ENCODE measurements around the gene AKT2.

- TF ChIP-seq CTCF (IDR thresholded peaks at IDR 0.05; ENCODE audit: low read depth, low read length) (no peak), EZH2phosphoT487 (IDR thresholded peaks at IDR 0.05; ENCODE audit: low read depth) (no peak)
These were observed 92.2 kb downstream of the AKT2 start for GRCh38 chr19:40192758-40193586.
